HUES64 (cell line): ENCODE results near the gene CMSS1.

Experiments used
- H3K27ac ChIP-seq: 2 replicates; pipeline ENCODE4 v1.7.0; 2013; ENCODE audit warnings: low read depth, low read length, inconsistent platforms
- H3K27me3 ChIP-seq: 2 replicates; pipeline ENCODE4 v1.6.1; 2013; ENCODE audit warnings: mild to moderate bottlenecking, low read length; ENCODE audit not compliant: insufficient read depth
- H3K36me3 ChIP-seq: 2 replicates; pipeline ENCODE4 v1.6.1; 2013; ENCODE audit warnings: mild to moderate bottlenecking, low read length; ENCODE audit not compliant: insufficient read depth
- H3K4me1 ChIP-seq: 2 replicates; pipeline ENCODE4 v1.6.1; 2013; ENCODE audit warnings: mild to moderate bottlenecking, low read length, moderate library complexity; ENCODE audit not compliant: insufficient read depth
- H3K4me3 ChIP-seq: 2 replicates; pipeline ENCODE4 v1.5.1; 2013; ENCODE audit warnings: mild to moderate bottlenecking, low read length, moderate library complexity
- H3K9ac ChIP-seq: 2 replicates; pipeline ENCODE4 v1.6.1; 2013; ENCODE audit warnings: mild to moderate bottlenecking, low read depth, low read length
- H3K9me3 ChIP-seq: 2 replicates; pipeline ENCODE4 v1.6.1; 2013; ENCODE audit warnings: low read depth, low read length; ENCODE audit not compliant: insufficient read depth
- WGBS: fragments of 150-250, 120-280 bp; methylation state at CpG from one replicate; pipeline ENCODE4 v1.1.7; 2013; ENCODE audit warnings: missing lambda C conversion rate; 5-methylcytosine and 5-hydroxymethylcytosine counted together

CMSS1 gene

DNA sequence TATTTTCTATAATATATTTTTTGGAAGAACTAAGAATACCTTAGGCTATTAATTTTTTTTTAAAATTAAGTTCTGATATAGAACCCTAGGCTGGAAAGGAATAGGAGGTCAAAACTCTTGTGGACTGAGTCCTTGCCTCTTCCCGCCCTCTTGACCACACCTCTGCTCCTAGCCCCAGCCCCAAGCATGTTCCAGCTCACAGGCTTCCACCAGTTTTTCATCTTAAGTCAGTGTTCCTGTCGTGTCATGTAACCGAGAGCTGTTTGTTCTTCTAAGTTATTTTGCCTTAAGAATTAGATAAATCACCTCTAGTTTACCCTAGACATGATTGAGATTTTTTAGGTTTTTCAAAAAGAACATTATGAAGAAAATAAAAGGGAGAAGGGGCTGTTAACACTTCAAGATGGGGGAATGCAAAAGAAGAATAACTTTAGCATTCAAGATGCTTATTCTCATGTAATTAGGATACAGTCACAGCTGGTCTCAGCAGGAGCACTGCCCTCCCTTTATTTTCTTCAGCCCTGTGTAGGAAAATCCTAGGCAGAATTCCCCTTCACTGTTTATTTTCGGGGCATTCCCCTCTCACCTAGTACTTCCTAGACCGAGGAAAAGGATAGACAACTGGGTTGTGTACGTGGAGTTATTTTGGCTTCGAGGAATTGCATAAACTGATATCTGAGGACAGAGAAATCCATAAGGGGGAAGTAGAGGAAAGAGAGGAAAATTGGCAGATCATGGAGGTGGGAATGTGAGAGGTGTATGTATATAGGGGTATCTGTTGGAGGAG lies 110.2 kb downstream of the CMSS1 start:
- WGBS: 7% methylated on average over 6 of the region's 7 CpGs
- peak overlapping the region; percentile 22; the same call in 1 of the 2 replicates for H3K9ac ChIP-seq
- H3K27ac ChIP-seq: peak overlapping the region; percentile 78
- H3K9me3 ChIP-seq: no peaks in the 10 kb centered on the region
- no peaks in the 10 kb centered on the region for H3K27me3 ChIP-seq
- peak overlapping the region; percentile 14; the same call in 1 of the 2 replicates for H3K4me3 ChIP-seq
- peaks cover 63% of the 10 kb centered on the region for H3K4me1 ChIP-seq
- no peaks in the 10 kb centered on the region for H3K36me3 ChIP-seq

DNA sequence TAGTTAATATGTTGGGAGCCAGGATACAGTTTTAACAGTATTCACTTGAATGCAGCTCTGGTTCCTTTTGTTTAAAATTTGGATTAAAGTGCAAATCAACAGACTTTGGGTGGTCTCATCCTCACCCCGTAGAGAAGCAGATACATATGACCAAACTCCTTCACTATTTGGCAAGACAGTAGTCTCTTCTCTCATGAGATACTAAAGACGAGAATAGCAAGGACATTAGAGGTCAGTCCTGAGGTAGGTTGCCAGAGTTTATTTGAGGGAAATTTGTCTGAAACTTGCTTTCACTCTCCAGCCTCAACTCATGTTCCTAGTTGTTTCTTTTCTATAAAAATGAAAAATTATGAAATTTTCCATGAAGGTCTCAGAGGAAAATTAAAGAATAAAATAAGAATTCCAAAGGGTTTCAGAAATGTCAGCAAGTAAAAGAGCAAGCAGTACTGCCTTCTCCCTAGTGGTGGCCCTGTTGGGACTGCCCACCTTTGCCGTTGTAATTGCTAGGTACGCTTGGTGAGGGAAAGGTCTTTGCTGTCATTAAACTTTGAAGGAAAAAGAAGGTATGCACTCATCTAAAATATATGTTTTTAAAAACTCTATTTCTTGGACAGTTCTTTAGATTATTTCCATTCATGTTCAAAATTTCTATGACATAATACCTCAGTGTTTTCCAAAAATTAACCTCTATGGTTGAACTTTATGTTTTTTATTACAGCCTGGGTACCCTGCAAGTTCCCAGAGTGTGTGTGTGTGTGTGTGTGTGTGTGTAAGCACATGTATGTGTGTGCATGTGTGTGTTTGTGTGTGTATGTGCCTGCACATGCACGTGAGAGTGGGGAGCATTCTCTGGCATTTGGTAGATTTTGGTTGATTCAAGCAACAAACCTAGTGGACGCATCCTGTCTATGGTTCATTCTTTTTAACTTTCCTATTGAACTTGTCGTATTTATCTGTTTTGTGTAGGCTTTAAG lies 111.4 kb downstream of the CMSS1 start:
- 70% methylated on average over 7 of the region's 7 CpGs for WGBS
- no peak overlapping the region for H3K4me3 ChIP-seq
- H3K27me3 ChIP-seq: no peaks in the 10 kb centered on the region
- peak overlapping the region; percentile 78 for H3K27ac ChIP-seq
- peaks cover 63% of the 10 kb centered on the region for H3K4me1 ChIP-seq
- H3K9me3 ChIP-seq: no peaks in the 10 kb centered on the region
- no peak overlapping the region for H3K9ac ChIP-seq
- H3K36me3 ChIP-seq: no peaks in the 10 kb centered on the region

DNA sequence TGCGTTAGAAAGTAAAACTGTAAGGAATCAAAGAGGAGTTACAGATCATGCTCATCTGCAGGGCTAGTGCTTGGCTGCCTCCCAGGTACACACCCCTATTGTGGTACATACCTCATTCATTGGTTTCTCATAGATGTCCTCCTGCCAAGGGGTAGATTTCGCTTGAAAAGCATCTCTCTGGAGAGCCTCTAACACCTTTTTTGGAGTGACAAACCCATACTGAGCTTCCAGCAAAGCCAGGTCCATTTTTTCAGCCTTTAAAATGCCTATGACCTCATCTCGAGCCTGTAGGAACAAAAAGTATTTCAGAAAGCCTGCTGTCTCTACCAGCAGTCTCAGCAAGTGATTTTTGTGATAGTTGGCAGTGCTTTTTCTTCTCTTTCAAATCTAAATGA lies 112.1 kb downstream of the CMSS1 start:
- WGBS: 72% methylated on average over 3 of the region's 3 CpGs
- H3K27ac ChIP-seq: no peak overlapping the region
- H3K9me3 ChIP-seq: no peaks in the 10 kb centered on the region
- no peak overlapping the region for H3K9ac ChIP-seq
- H3K4me3 ChIP-seq: no peak overlapping the region
- H3K36me3 ChIP-seq: no peaks in the 10 kb centered on the region
- no peaks in the 10 kb centered on the region for H3K27me3 ChIP-seq
- peaks cover 63% of the 10 kb centered on the region for H3K4me1 ChIP-seq

DNA sequence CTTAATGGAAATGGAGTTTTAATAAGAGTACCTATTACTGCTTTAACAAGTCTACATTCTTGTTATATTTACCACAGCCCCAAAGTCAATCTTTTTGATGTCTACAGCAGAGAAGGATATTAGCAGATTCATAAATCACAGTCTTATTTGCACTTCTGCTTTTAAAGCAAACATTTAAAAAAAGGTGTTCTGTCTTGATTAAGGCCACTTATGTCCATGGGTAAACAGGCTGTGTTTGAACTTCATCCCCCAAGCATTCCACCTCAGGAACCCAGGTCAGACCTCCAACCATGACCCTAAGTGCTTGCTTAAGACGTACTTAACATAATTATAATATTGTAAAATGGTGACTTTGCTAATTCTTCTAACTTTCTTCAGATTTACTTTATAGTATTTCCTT lies 113.4 kb downstream of the CMSS1 start:
- no CpG with 5 or more reads among the region's 1 CpG for WGBS
- Histone ChIP-seq H3K27me3 (no peaks in the 10 kb centered on the region), H3K9me3 (no peaks in the 10 kb centered on the region), H3K36me3 (no peaks in the 10 kb centered on the region), H3K27ac (no peak overlapping the region), H3K9ac (no peak overlapping the region), H3K4me1 (peaks cover 59% of the 10 kb centered on the region), H3K4me3 (no peak overlapping the region)

DNA sequence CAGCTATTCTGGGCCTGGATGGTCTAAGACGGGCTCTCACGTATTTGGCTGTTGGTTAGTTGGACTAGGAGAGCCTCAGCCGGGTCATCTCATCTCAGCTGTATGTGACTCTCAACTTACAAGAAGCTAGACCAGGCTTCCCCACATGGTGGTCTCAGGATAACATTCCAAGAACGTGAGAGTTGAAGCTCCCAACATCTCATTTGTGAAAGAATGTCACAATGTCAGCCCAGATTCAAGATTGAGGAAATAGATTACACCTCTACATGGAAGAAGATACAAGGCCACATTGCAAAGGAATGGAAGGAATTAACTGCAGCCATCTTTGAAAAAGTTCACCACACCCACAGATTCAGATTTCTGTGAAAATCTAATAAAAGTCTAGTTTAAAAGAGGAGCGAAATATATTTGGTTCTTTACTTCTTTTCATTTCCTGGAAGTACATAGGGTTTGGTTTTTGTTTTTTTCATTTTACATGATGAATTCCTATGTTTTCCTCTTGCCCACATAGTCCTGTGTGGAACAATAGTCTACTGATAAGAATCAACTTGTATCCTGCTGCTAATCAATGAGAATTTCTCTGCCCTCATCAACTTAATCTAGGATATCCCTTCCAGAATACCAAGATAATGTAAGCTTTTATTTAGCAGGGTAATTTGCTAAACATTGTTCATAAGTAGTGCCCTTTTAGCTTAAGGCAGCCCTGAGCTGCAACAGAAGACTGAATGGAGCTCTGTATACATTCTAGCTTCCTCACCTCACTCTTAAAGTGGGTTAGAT lies 116.5 kb downstream of the CMSS1 start:
- 94% methylated on average over 5 of the region's 5 CpGs for WGBS

DNA sequence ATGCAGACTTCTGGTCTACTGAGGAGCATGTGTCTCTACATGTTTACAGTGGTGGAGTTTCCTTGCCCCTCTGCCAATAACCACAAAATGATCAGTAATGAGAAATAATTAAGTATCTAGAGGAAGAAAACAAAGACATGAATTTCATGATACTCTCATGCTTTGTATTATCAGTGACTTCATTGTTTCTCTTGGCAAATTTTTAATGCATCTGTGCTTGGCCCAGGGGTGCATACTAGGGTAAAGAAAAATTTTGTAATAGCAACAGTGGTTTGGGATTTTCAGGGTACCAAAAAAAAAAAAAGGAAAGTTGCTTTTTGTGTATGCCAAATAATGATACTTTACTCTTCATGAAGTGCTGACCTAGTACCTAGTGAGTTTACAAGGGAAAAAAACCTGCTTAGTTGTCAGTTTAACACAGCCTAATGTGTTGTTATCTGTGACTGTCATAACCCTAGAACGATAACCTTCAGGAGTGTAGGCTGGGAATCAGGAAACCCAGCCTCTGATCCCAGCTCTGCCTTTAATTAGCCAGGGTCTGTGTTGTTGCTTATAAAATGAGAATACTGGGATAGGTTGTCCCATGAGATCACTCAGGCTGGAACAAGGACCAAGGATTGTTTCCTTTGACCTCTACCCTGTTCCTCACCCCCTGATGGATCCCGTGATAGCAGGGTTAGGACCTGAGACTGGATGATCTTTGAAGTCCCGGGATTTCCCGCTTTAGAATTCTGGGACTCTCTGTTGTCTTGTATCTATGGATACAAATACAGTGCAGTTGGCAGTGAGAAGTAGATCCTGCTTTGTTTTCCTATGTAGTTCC lies 117.5 kb downstream of the CMSS1 start:
- Histone ChIP-seq H3K9ac (no peak overlapping the region), H3K36me3 (no peaks in the 10 kb centered on the region), H3K4me1 (peaks cover 33% of the 10 kb centered on the region), H3K4me3 (no peak overlapping the region), H3K9me3 (no peaks in the 10 kb centered on the region), H3K27ac (no peak overlapping the region), H3K27me3 (no peaks in the 10 kb centered on the region)
- WGBS: 86% methylated on average over 4 of the region's 4 CpGs

More for the DNA sequence above, 116.5 kb downstream of the CMSS1 start:
- Histone ChIP-seq H3K27me3 (no peaks in the 10 kb centered on the region), H3K4me1 (peaks cover 43% of the 10 kb centered on the region), H3K36me3 (no peaks in the 10 kb centered on the region), H3K9me3 (no peaks in the 10 kb centered on the region), H3K4me3 (no peak overlapping the region), H3K27ac (no peak overlapping the region), H3K9ac (no peak overlapping the region)

DNA sequence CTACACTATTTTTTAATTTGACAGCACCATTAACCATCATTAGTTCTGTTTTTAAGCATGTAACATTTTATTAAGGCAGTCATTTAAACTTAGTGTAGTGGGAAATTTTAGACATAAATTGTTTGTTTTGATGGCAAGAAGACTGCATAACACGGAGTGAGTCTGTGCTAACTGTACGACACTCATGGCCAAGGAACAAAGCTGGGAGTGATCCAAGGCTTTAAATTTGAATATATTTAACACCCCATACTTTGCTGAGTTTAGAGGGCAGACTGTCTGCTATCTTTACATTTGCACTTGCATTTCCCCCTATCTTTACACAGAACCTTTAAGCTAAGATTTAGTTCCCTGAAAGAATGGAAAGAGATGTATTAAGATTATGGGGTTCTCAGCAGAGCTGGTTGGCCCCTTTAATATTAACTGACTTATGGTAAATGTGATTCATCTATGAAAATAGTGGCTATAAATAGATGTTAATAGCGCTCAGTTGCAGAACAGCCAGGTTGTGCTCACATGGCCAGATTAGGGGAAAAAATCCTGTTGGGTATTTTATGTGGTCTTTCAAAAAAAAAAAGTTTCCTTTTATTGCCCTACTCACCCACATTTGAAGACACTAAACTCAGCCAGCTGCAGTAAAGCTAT lies 120.7 kb downstream of the CMSS1 start:
- WGBS: 92% methylated on average over 3 of the region's 3 CpGs
- Histone ChIP-seq H3K9me3 (no peaks in the 10 kb centered on the region), H3K27me3 (no peaks in the 10 kb centered on the region), H3K27ac (no peak overlapping the region), H3K4me1 (peaks cover 22% of the 10 kb centered on the region), H3K4me3 (no peak overlapping the region), H3K36me3 (no peaks in the 10 kb centered on the region), H3K9ac (no peak overlapping the region)

DNA sequence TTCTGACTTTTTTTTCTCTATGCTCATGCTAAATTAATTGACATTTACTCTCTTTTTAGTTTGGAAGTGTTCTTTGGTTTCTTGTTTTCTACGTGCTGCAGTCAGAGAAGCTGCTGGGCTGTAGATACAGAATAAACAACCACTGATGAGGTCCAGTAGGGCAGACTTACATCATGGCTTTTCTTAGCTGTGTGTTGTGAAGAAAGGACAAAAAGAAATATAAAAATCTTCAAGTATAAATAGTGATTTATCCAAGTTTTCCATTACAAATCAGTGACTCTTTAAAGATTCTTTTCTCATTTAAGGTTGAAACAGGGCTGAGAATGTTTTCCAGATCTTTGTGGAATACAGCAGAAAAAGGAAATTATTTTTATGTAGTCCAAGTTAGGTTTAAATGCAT lies 122.2 kb downstream of the CMSS1 start:
- 92% methylated on average over 1 of the region's 1 CpG for WGBS
- H3K27ac ChIP-seq: no peak overlapping the region
- H3K4me1 ChIP-seq: peaks cover 31% of the 10 kb centered on the region
- no peaks in the 10 kb centered on the region for H3K27me3 ChIP-seq
- H3K4me3 ChIP-seq: no peak overlapping the region
- no peaks in the 10 kb centered on the region for H3K36me3 ChIP-seq
- no peak overlapping the region for H3K9ac ChIP-seq
- no peaks in the 10 kb centered on the region for H3K9me3 ChIP-seq

DNA sequence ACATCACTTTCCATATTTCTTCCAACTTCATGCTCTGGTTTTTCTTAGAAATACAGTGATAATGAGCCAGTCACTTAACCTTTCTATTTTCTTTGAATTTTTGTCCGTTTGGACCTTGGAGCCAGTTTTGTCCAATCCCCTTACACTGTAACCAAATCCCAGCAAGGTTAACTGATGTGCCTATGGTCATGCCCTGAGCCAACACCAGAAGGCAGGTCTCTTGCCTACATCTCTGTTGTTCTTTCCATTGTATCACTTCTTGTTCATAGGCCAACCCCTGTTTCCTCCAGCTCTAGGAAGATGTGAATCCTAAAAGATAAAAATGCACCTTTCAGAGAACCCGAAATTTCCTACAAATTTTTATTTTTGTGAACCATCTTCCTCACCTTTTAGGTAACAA lies 122.7 kb downstream of the CMSS1 start:
- Histone ChIP-seq H3K9ac (no peak overlapping the region), H3K9me3 (no peaks in the 10 kb centered on the region), H3K27me3 (no peaks in the 10 kb centered on the region), H3K27ac (no peak overlapping the region), H3K4me1 (peaks cover 33% of the 10 kb centered on the region), H3K36me3 (no peaks in the 10 kb centered on the region), H3K4me3 (no peak overlapping the region)
- WGBS: 85% methylated on average over 2 of the region's 2 CpGs

DNA sequence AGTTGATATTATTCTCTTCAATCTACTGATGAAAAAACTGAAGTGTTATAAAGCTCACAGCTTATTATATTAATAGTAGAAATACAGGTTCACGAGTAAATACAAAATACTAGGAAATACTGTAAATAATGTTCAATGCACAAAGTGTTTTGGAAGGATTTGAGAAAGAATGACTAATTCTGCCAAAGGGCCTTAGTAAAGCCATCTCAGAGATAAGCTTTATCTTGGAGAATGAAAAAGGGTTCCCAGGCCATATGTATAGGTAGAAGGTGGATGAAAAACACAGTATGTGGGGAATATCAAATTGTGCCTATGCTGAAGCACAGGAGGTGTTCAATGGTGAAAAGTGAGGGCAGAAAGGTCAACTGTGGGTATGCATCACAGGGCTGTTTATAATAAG lies 123.5 kb downstream of the CMSS1 start:
- Histone ChIP-seq H3K9me3 (no peaks in the 10 kb centered on the region), H3K4me3 (no peak overlapping the region), H3K27me3 (no peaks in the 10 kb centered on the region), H3K36me3 (no peaks in the 10 kb centered on the region), H3K9ac (no peak overlapping the region), H3K27ac (no peak overlapping the region), H3K4me1 (peaks cover 32% of the 10 kb centered on the region)
- no CpG with 5 or more reads among the region's 1 CpG for WGBS
